Measurements from ENCODE around the gene DCDC1. TPM values are rescaled to one million over a fixed set of nuclear protein-coding genes. Genes with fewer than 3 reads are reported as not detected.

DCDC1 gene
- polyA plus RNA-seq, 3 donors: 0.03 TPM; not detected in 2

DNA sequence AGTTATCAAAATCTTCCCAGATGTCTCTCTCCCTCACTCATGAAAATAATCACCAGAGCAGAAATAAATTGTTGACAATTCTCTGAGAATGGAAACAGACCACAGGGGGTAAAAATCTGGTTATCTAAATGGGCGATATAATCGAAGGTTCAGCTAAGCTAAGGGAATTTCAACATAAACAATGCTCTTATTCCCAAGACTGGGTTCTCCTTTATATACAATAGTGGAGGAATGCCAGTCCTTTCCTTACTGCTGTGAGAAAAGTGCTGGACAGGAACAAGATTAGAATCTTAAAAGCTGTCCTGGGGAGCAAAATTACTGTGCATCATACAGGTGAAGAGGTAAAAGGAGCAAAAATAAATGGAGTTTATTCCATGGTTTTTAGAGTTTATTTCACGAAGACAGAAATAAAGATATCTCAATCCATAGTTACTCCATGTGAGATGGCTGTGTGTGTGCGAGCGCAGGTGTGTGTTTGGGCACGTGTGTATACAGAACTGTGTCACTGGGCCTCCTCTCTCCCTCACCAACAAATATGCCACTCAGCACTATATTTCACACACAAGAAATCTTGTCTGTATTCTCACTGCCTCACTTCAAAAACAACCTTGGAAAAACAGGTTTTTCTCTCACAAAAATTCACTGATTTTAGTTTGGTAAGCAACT, 385.6 kb downstream of the DCDC1 start:
- DNase-seq: no peak
- WGBS (ENCODE audit: insufficient coverage): 100% methylated on average over 1 of the region's 6 CpGs
- Histone ChIP-seq H2AFZ (ENCODE audit: insufficient read depth, low read depth, low read length, poor library complexity, severe bottlenecking) (no peak overlapping the region), H3K79me2 (ENCODE audit: insufficient read depth, low read length) (no peaks in the 10 kb centered on the region), H3K36me3 (replicated peaks in 1 of 2; ENCODE audit: control insufficient read depth in 1 of 2, insufficient read depth in 2 of 2, low read length in 2 of 2) (no peaks in the 10 kb centered on the region), H3K4me3 (replicated peaks in 1 of 3; ENCODE audit: low read depth in 2 of 3, low read length in 3 of 3) (no peak overlapping the region), H3K9me3 (replicated peaks in 1 of 2; ENCODE audit: control insufficient read depth in 1 of 2, insufficient read depth in 1 of 2, low read length in 2 of 2) (no peaks in the 10 kb centered on the region), H3K4me2 (replicated peaks; ENCODE audit: extremely low read depth, low read length, poor library complexity, severe bottlenecking) (no peak overlapping the region), H3K27me3 (ENCODE audit: control insufficient read depth in 2 of 2, insufficient read depth in 2 of 2, low read length in 2 of 2) (no peaks in the 10 kb centered on the region), H3K27ac (ENCODE audit: low read depth in 1 of 2, low read length in 2 of 2) (no peak overlapping the region), H3K9ac (ENCODE audit: insufficient read depth, low read length, poor library complexity, severe bottlenecking) (no peak overlapping the region), H4K20me1 (ENCODE audit: insufficient read depth, low read length) (no peaks in the 10 kb centered on the region), H3K4me1 (ENCODE audit: control insufficient read depth in 1 of 2, insufficient read depth in 2 of 2, low read length in 2 of 2) (no peaks in the 10 kb centered on the region)
- Mint-ChIP-seq H3K4me1 (no peaks in the 10 kb centered on the region), H3K4me3 (no peak overlapping the region), H3K27me3 (ENCODE audit: low read depth in 3 of 3) (no peaks in the 10 kb centered on the region), H3K9me3 (peaks cover 0 to 5% (median 2%) of the 10 kb centered on the region in 7 donors), H3K27ac (no peak overlapping the region), H3K36me3 (no peaks in the 10 kb centered on the region)
- intact Hi-C loops (cut with micrococcal nuclease): no loop called here
- TF ChIP-seq, protein P1, sequence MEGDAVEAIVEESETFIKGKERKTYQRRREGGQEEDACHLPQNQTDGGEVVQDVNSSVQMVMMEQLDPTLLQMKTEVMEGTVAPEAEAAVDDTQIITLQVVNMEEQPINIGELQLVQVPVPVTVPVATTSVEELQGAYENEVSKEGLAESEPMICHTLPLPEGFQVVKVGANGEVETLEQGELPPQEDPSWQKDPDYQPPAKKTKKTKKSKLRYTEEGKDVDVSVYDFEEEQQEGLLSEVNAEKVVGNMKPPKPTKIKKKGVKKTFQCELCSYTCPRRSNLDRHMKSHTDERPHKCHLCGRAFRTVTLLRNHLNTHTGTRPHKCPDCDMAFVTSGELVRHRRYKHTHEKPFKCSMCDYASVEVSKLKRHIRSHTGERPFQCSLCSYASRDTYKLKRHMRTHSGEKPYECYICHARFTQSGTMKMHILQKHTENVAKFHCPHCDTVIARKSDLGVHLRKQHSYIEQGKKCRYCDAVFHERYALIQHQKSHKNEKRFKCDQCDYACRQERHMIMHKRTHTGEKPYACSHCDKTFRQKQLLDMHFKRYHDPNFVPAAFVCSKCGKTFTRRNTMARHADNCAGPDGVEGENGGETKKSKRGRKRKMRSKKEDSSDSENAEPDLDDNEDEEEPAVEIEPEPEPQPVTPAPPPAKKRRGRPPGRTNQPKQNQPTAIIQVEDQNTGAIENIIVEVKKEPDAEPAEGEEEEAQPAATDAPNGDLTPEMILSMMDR (IDR thresholded peaks at IDR 0.05): no peak

DNA sequence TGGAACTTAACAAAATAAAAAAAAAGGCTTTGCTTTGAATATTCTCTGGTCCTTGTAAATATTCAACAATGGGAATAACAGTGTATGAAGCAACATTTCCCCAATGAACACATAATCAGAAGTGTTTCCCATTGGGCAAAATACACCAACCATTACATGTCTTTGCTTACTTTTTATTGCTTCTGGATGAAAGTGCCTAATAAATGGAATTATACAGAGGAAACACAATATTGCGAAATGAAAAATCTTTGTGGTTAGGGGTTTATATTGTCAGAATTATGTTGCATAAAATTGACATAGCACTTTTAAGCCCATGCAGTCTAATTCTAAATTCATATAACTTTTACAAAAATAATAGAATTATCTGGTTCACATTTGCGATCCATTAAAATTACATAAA, 386.4 kb downstream of the DCDC1 start:
- H4K20me1 ChIP-seq (ENCODE audit: insufficient read depth, low read length): no peaks in the 10 kb centered on the region
- H3K9me3 Mint-ChIP-seq: peaks cover 0 to 5% (median 2%) of the 10 kb centered on the region in 7 donors
- TF ChIP-seq, protein P1 (IDR thresholded peaks at IDR 0.05): no peak
- WGBS (ENCODE audit: insufficient coverage): no CpG with 5 or more reads among the region's 2 CpGs
- intact Hi-C loops (cut with micrococcal nuclease): no loop called here
- no peaks in the 10 kb centered on the region for H3K4me1 ChIP-seq (ENCODE audit: control insufficient read depth in 1 of 2, insufficient read depth in 2 of 2, low read length in 2 of 2)
- no peak overlapping the region for H3K9ac ChIP-seq (ENCODE audit: insufficient read depth, low read length, poor library complexity, severe bottlenecking)
- no peaks in the 10 kb centered on the region for H3K36me3 ChIP-seq (replicated peaks in 1 of 2; ENCODE audit: control insufficient read depth in 1 of 2, insufficient read depth in 2 of 2, low read length in 2 of 2)
- peaks cover 0 to 2% (median 0%) of the 10 kb centered on the region in 3 donors for H3K27me3 Mint-ChIP-seq (ENCODE audit: low read depth in 3 of 3)
- no peaks in the 10 kb centered on the region for H3K9me3 ChIP-seq (replicated peaks in 1 of 2; ENCODE audit: control insufficient read depth in 1 of 2, insufficient read depth in 1 of 2, low read length in 2 of 2)
- no peaks in the 10 kb centered on the region for H3K4me1 Mint-ChIP-seq
- DNase-seq: no peak
- no peak overlapping the region for H3K4me2 ChIP-seq (replicated peaks; ENCODE audit: extremely low read depth, low read length, poor library complexity, severe bottlenecking)
- H3K36me3 Mint-ChIP-seq: no peaks in the 10 kb centered on the region
- H3K27ac Mint-ChIP-seq: no peak overlapping the region
- H3K79me2 ChIP-seq (ENCODE audit: insufficient read depth, low read length): no peaks in the 10 kb centered on the region
- H3K27me3 ChIP-seq (ENCODE audit: control insufficient read depth in 2 of 2, insufficient read depth in 2 of 2, low read length in 2 of 2): no peaks in the 10 kb centered on the region
- no peak overlapping the region for H3K27ac ChIP-seq (ENCODE audit: low read depth in 1 of 2, low read length in 2 of 2)
- H2AFZ ChIP-seq (ENCODE audit: insufficient read depth, low read depth, low read length, poor library complexity, severe bottlenecking): no peak overlapping the region
- no peak overlapping the region for H3K4me3 Mint-ChIP-seq
- no peak overlapping the region for H3K4me3 ChIP-seq (replicated peaks in 1 of 3; ENCODE audit: low read depth in 2 of 3, low read length in 3 of 3)

Data from CD14-positive monocyte (primary cell).